Neuronal stem cell (in vitro differentiated cells): ENCODE measurements around the gene HSD11B2.
A peak's percentile ranks its signal among the peaks of the same experiment; 100 is the strongest.

Source experiments
- DNase-seq: peaks from one replicate; pipeline ENCODE4 v3.0.0-alpha.2; 2013; ENCODE audit warnings: low spot score
- H2AFZ ChIP-seq: one replicate; pipeline ENCODE4 v1.6.1; 2013; ENCODE audit warnings: mild to moderate bottlenecking, low read length, inconsistent platforms
- H2AK5ac ChIP-seq: 2 replicates; pipeline ENCODE4 v1.6.1; 2013; ENCODE audit warnings: low read depth, mild to moderate bottlenecking, inconsistent platforms, low read length, moderate library complexity, mixed read lengths
- H2BK120ac ChIP-seq: 2 replicates; pipeline ENCODE4 v1.6.1; 2013; ENCODE audit warnings: low read depth, mild to moderate bottlenecking, inconsistent platforms, low read length, moderate library complexity, mixed read lengths
- H2BK12ac ChIP-seq: one replicate; pipeline ENCODE4 v1.6.1; 2013; ENCODE audit warnings: low read length, inconsistent platforms
- H2BK15ac ChIP-seq: 2 replicates; pipeline ENCODE4 v1.6.1; 2013; ENCODE audit warnings: mild to moderate bottlenecking, low read length, inconsistent platforms, mixed read lengths
- H2BK5ac ChIP-seq: one replicate; pipeline ENCODE4 v1.6.1; 2013; ENCODE audit warnings: inconsistent platforms, mild to moderate bottlenecking, low read length, moderate library complexity
- H3K14ac ChIP-seq: one replicate; pipeline ENCODE4 v1.6.1; 2013; ENCODE audit warnings: low read length, inconsistent platforms
- H3K18ac ChIP-seq: 2 replicates; pipeline ENCODE4 v1.6.1; 2013; ENCODE audit warnings: low read length, inconsistent platforms
- H3K23ac ChIP-seq: 2 replicates; pipeline ENCODE4 v1.6.1; 2013; ENCODE audit warnings: low read depth, mild to moderate bottlenecking, mixed read lengths, low read length, inconsistent platforms; ENCODE audit not compliant: poor library complexity
- H3K27ac ChIP-seq: replicated peaks from 3 replicates; pipeline ENCODE4 v1.5.1; 2013; ENCODE audit warnings: low read length, inconsistent platforms
- H3K27me3 ChIP-seq, 3 experiments: 2 replicates each; pipeline ENCODE4 v1.6.1; 2013; ENCODE audit warnings: low read length in 3 of 3, mild to moderate bottlenecking in 2 of 3, inconsistent platforms in 1 of 3, low read depth in 1 of 3, mixed read lengths in 1 of 3, moderate library complexity in 1 of 3; ENCODE audit not compliant: control insufficient read depth in 3 of 3, insufficient read depth in 3 of 3
- H3K36me3 ChIP-seq, 2 donors: replicated peaks in 1 of 2; 2 replicates each; pipeline ENCODE4 v1.6.1; 2013; ENCODE audit warnings: low read length in 2 of 2; ENCODE audit not compliant: control insufficient read depth in 2 of 2, insufficient read depth in 2 of 2
- H3K4ac ChIP-seq: 2 replicates; pipeline ENCODE4 v1.6.1; 2013; ENCODE audit warnings: inconsistent platforms, mild to moderate bottlenecking, low read length, moderate library complexity
- H3K4me1 ChIP-seq, 2 donors: 1 replicate in 1 of 2; 2 replicates in 1 of 2; pipeline ENCODE4 v1.6.1; 2013; ENCODE audit warnings: low read length in 2 of 2, low read depth in 1 of 2; ENCODE audit not compliant: control insufficient read depth in 2 of 2, insufficient read depth in 1 of 2
- H3K4me2 ChIP-seq: one replicate; pipeline ENCODE4 v1.6.1; 2013; ENCODE audit warnings: mild to moderate bottlenecking, low read length, inconsistent platforms; ENCODE audit not compliant: insufficient read depth, poor library complexity, severe bottlenecking
- H3K4me3 ChIP-seq, 2 donors: 2 replicates each; pipeline ENCODE4 v1.5.1; 2013; ENCODE audit warnings: low read length in 2 of 2, mild to moderate bottlenecking in 2 of 2, inconsistent platforms in 1 of 2, moderate library complexity in 1 of 2
- H3K79me1 ChIP-seq: one replicate; pipeline ENCODE4 v1.6.1; 2013; ENCODE audit warnings: low read depth, mild to moderate bottlenecking, inconsistent platforms, low read length, moderate library complexity
- H3K9ac ChIP-seq: one replicate; pipeline ENCODE4 v1.6.1; 2013; ENCODE audit warnings: mild to moderate bottlenecking, low read depth, low read length, inconsistent platforms; ENCODE audit not compliant: poor library complexity
- H3K9me3 ChIP-seq, 2 donors: replicated peaks in 1 of 2; 2 replicates each; pipeline versions ENCODE3 to v1.6.1; 2013; ENCODE audit warnings: low read length in 2 of 2, mild to moderate bottlenecking in 2 of 2, inconsistent platforms in 1 of 2, low read depth in 1 of 2, mixed read lengths in 1 of 2, moderate library complexity in 1 of 2; ENCODE audit not compliant: control insufficient read depth in 2 of 2, insufficient read depth in 1 of 2
- H4K8ac ChIP-seq: one replicate; pipeline ENCODE4 v1.6.1; 2013; ENCODE audit warnings: low read depth, mild to moderate bottlenecking, inconsistent platforms, low read length, moderate library complexity
- H4K91ac ChIP-seq: one replicate; pipeline ENCODE4 v1.6.1; 2013; ENCODE audit warnings: low read length, low read depth, mild to moderate bottlenecking, inconsistent platforms; ENCODE audit not compliant: poor library complexity
- WGBS, 2 donors: extraction: QIAGEN DNeasy Blood & Tissue Kit; methylation state at CpG; one replicate each; pipeline ENCODE4 v1.1.7; 2013; ENCODE audit warnings: missing lambda C conversion rate in 2 of 2, mixed read lengths in 1 of 2; ENCODE audit not compliant: insufficient read length in 2 of 2, insufficient replicate concordance in 1 of 2; ENCODE audit errors: extremely low coverage in 2 of 2; 5-methylcytosine and 5-hydroxymethylcytosine counted together

HSD11B2 gene

GRCh38 chr16:67438824-67439393 lies 8.0 kb downstream of the HSD11B2 start:
- Histone ChIP-seq H3K23ac (peak overlapping the region; percentile 31), H3K27me3 (no peaks in the 10 kb centered on the region), H2AFZ (no peak overlapping the region), H2BK5ac (no peak overlapping the region), H3K18ac (no peak overlapping the region), H4K91ac (no peak overlapping the region), H2BK15ac (no peak overlapping the region), H4K8ac (no peak overlapping the region), H3K9me3 (peaks cover 0 to 2% of the 10 kb centered on the region in 2 donors), H3K36me3 (peaks cover 17 to 43% of the 10 kb centered on the region in 2 donors), H3K14ac (no peak overlapping the region), H3K4ac (no peak overlapping the region), H3K4me2 (no peak overlapping the region), H3K4me1 (peaks cover 0 to 10% of the 10 kb centered on the region in 2 donors), H2BK120ac (no peak overlapping the region), H2AK5ac (peak overlapping the region; percentile 28), H3K9ac (no peak overlapping the region), H3K27ac (no peak overlapping the region), H3K79me1 (no peaks in the 10 kb centered on the region), H3K4me3 (peak overlapping the region in 1 of 2 donors; percentile 45), H2BK12ac (no peak overlapping the region)
- no peak for DNase-seq
- WGBS, 2 donors = no CpG with 5 or more reads among the region's 19 CpGs

- Histone ChIP-seq H2BK15ac (no peak overlapping the region), H2AK5ac (no peak overlapping the region), H3K14ac (peak overlapping the region; percentile 79), H3K27ac (peak overlapping the region; percentile 16), H3K9me3 (no peaks in the 10 kb centered on the region), H3K4ac (no peak overlapping the region), H3K4me3 (no peak overlapping the region), H3K4me1 (peaks cover 0 to 13% of the 10 kb centered on the region in 2 donors), H3K79me1 (peaks cover 1% of the 10 kb centered on the region), H2BK12ac (no peak overlapping the region), H3K27me3 (no peaks in the 10 kb centered on the region), H3K36me3 (peaks cover 11 to 44% of the 10 kb centered on the region in 2 donors), H3K18ac (peak overlapping the region; percentile 71), H3K23ac (no peak overlapping the region), H2BK5ac (peak overlapping the region; percentile 82), H4K91ac (no peak overlapping the region), H2BK120ac (peak overlapping the region; percentile 47), H3K4me2 (no peak overlapping the region), H2AFZ (no peak overlapping the region), H4K8ac (no peak overlapping the region), H3K9ac (peak overlapping the region; percentile 73)
- no CpG with 5 or more reads among the region's 17 CpGs for WGBS, 2 donors
- DNase-seq = no peak
These were observed 10.4 kb downstream of the HSD11B2 start for GRCh38 chr16:67441271-67441753.

GRCh38 chr16:67441907-67442306 lies 11.0 kb downstream of the HSD11B2 start:
- Histone ChIP-seq H3K27me3 (no peaks in the 10 kb centered on the region), H3K4me1 (peaks cover 0 to 13% of the 10 kb centered on the region in 2 donors), H3K23ac (no peak overlapping the region), H2AK5ac (no peak overlapping the region), H3K9me3 (no peaks in the 10 kb centered on the region), H3K4me2 (no peak overlapping the region), H3K79me1 (peaks cover 1% of the 10 kb centered on the region), H2BK5ac (no peak overlapping the region), H4K8ac (no peak overlapping the region), H2AFZ (no peak overlapping the region), H2BK120ac (no peak overlapping the region), H4K91ac (no peak overlapping the region), H3K9ac (peak overlapping the region; percentile 71), H3K14ac (no peak overlapping the region), H3K18ac (peak overlapping the region; percentile 68), H2BK15ac (no peak overlapping the region), H3K4ac (no peak overlapping the region), H2BK12ac (peak overlapping the region; percentile 82), H3K36me3 (peaks cover 8 to 40% of the 10 kb centered on the region in 2 donors), H3K27ac (peak overlapping the region; percentile 45), H3K4me3 (no peak overlapping the region)
- no peak for DNase-seq
- no CpG with 5 or more reads among the region's 5 CpGs for WGBS, 2 donors

GRCh38 chr16:67442581-67443255 lies 11.8 kb downstream of the HSD11B2 start:
- Histone ChIP-seq H2BK5ac (no peak overlapping the region), H3K36me3 (peaks cover 8 to 34% of the 10 kb centered on the region in 2 donors), H3K27me3 (no peaks in the 10 kb centered on the region), H3K27ac (no peak overlapping the region), H3K4me2 (no peak overlapping the region), H3K18ac (peak overlapping the region; percentile 72), H3K4me3 (no peak overlapping the region), H3K9me3 (no peaks in the 10 kb centered on the region), H3K14ac (no peak overlapping the region), H4K8ac (no peak overlapping the region), H2AFZ (no peak overlapping the region), H3K4ac (no peak overlapping the region), H2AK5ac (no peak overlapping the region), H3K4me1 (peaks cover 0 to 13% of the 10 kb centered on the region in 2 donors), H3K9ac (peak overlapping the region; percentile 17), H4K91ac (no peak overlapping the region), H2BK12ac (no peak overlapping the region), H2BK15ac (no peak overlapping the region), H3K23ac (no peak overlapping the region), H3K79me1 (peaks cover 4% of the 10 kb centered on the region), H2BK120ac (peak overlapping the region; percentile 66)
- no peak for DNase-seq
- WGBS, 2 donors = no CpG with 5 or more reads among the region's 13 CpGs
